ENCODE results near the gene TMEM165. TPM values are rescaled to one million over a fixed set of nuclear protein-coding genes. Genes with fewer than 3 reads are reported as not detected.

The TMEM165 gene
- total RNA-seq, 2 experiments from 2014 or later, result 77.7 to 78.2 TPM

GRCh38 chr4:55397126-55397436, 1.3 kb downstream of the TMEM165 start:
- CTCF ChIA-PET, result interaction anchor here (0.6 to 1.9 kb wide), 2 partner anchors 150 to 239 kb away, joined by 3 to 5 read pairs; partner anchors contain the start of gene CLOCK
- POLR2A ChIA-PET, result interaction anchor here (0.6 to 2.6 kb wide), 3 partner anchors 49 to 990 kb away, joined by 4 to 15 read pairs (median 4); partner anchors contain the start of gene SRD5A3

- ChIA-PET CTCF (no interaction called here), POLR2A (interaction anchor here (0.6 to 1.0 kb wide), 2 partner anchors 48 to 989 kb away, joined by 4 read pairs; no protein-coding TSS in a partner anchor)
These were observed 2.0 kb downstream of the TMEM165 start for GRCh38 chr4:55397520-55398321.

GRCh38 chr4:55398461-55398860, 2.7 kb downstream of the TMEM165 start:
- ChIA-PET POLR2A (no interaction called here), CTCF (no interaction called here)

GRCh38 chr4:55398966-55399365, 3.2 kb downstream of the TMEM165 start:
- ChIA-PET CTCF (interaction anchor here (1.1 kb wide), 1 partner anchor 147 kb away, joined by 3 read pairs; no protein-coding TSS in a partner anchor), POLR2A (no interaction called here)

GRCh38 chr4:55399581-55399980, 3.8 kb downstream of the TMEM165 start:
- POLR2A ChIA-PET, result interaction anchor here (0.7 kb wide), 1 partner anchor 54 kb away, joined by 4 read pairs; no protein-coding TSS in a partner anchor

GRCh38 chr4:55405073-55405472, 9.3 kb downstream of the TMEM165 start:
- ChIA-PET POLR2A (no interaction called here), CTCF (no interaction called here)

More at GRCh38 chr4:55399581-55399980, 3.8 kb downstream of the TMEM165 start:
- CTCF ChIA-PET, result interaction anchor here (1.1 kb wide), 1 partner anchor 146 kb away, joined by 3 read pairs; no protein-coding TSS in a partner anchor

GRCh38 chr4:55406545-55406944, 10.8 kb downstream of the TMEM165 start:
- ChIA-PET CTCF (interaction anchor here (0.9 to 1.2 kb wide), 2 partner anchors 11 to 93 kb away, joined by 3 read pairs; partner anchors contain the start of gene TMEM165), POLR2A (no interaction called here)

- POLR2A ChIA-PET, result no interaction called here
- CTCF ChIA-PET, result interaction anchor here (1.2 kb wide), 1 partner anchor 12 kb away, joined by 3 read pairs; the partner anchor contains the start of gene TMEM165
These were observed 11.4 kb downstream of the TMEM165 start for GRCh38 chr4:55407119-55407518.

- POLR2A ChIA-PET, result no interaction called here
- CTCF ChIA-PET, result no interaction called here
These were observed 12.0 kb downstream of the TMEM165 start for GRCh38 chr4:55407764-55408163.

GRCh38 chr4:55409468-55410171, 13.9 kb downstream of the TMEM165 start:
- ChIA-PET POLR2A (no interaction called here), CTCF (no interaction called here)

- ChIA-PET CTCF (no interaction called here), POLR2A (no interaction called here)
These were observed 14.7 kb downstream of the TMEM165 start for GRCh38 chr4:55410431-55410830.

- ChIA-PET CTCF (no interaction called here), POLR2A (no interaction called here)
These were observed 15.9 kb downstream of the TMEM165 start for GRCh38 chr4:55411621-55412020.

GRCh38 chr4:55416176-55416575, 20.4 kb downstream of the TMEM165 start:
- ChIA-PET POLR2A (no interaction called here), CTCF (no interaction called here)

GRCh38 chr4:55424791-55425190, 29.0 kb downstream of the TMEM165 start:
- POLR2A ChIA-PET, result no interaction called here
- CTCF ChIA-PET, result no interaction called here

- ChIA-PET CTCF (no interaction called here), POLR2A (no interaction called here)
These were observed 36.1 kb downstream of the TMEM165 start for GRCh38 chr4:55431710-55432336.

GRCh38 chr4:55435141-55435841, 39.5 kb downstream of the TMEM165 start:
- ChIA-PET POLR2A (no interaction called here), CTCF (no interaction called here)

GRCh38 chr4:55437356-55437796, 41.6 kb downstream of the TMEM165 start:
- CTCF ChIA-PET, result interaction anchor here (0.7 kb wide), 1 partner anchor 93 kb away, joined by 5 read pairs; no protein-coding TSS in a partner anchor
- POLR2A ChIA-PET, result no interaction called here

- POLR2A ChIA-PET, result no interaction called here
- CTCF ChIA-PET, result no interaction called here
These were observed 42.1 kb downstream of the TMEM165 start for GRCh38 chr4:55437823-55438222.

GRCh38 chr4:55438314-55438713, 42.6 kb downstream of the TMEM165 start:
- ChIA-PET POLR2A (no interaction called here), CTCF (no interaction called here)

- ChIA-PET CTCF (no interaction called here), POLR2A (no interaction called here)
These were observed 43.3 kb downstream of the TMEM165 start for GRCh38 chr4:55439023-55439422.
